RCC 7860 (cell line): ENCODE measurements around the gene RAB5A.
"Not testable (repeated sequence)": the region's sequence is repeated elsewhere in the genome, so short reads cannot be mapped to it uniquely, and the experiment has no call there.

Experiments used
- DNase-seq: peaks from one replicate; pipeline ENCODE4 v3.0.0-alpha.2; 2015; ENCODE audit warnings: low spot score
- FAIRE-seq: peaks from 2 replicates; lab custom pipeline; 2012; peaks lifted over from hg19 to GRCh38; lab: Jason Lieb, UNC

Gene RAB5A

DNA sequence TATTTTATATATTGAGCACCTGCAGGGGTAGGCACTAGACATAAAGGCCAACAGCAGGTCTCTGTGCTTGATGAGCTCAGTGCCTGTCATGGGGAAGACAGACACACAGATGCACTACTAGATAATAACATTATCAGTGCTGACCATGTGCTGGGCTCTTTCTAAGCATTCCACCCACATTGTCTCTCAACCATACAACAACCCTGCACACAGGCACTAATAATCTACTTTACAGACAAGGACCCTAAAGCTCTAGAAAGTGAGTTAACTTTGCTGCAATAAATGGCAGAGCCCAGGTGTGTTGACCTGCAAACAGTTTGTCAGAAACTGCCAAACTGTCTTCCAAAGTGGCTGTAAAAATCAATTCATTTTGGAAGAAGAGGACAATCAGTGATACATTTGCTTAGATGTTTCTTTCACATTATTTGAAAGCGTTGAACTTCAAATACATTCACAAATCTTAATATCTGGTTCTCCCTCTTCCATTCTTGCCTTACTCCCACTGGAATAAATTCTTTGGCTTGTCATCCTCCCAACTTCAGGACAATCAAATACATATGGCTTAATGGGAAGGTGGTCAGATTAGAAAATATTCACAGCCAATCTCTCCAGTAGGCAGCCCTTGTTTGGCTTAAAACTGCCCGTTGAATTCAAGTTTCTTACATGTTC is 76.2 kb downstream of the RAB5A start:
- FAIRE-seq (no peak), DNase-seq (no peak)

DNA sequence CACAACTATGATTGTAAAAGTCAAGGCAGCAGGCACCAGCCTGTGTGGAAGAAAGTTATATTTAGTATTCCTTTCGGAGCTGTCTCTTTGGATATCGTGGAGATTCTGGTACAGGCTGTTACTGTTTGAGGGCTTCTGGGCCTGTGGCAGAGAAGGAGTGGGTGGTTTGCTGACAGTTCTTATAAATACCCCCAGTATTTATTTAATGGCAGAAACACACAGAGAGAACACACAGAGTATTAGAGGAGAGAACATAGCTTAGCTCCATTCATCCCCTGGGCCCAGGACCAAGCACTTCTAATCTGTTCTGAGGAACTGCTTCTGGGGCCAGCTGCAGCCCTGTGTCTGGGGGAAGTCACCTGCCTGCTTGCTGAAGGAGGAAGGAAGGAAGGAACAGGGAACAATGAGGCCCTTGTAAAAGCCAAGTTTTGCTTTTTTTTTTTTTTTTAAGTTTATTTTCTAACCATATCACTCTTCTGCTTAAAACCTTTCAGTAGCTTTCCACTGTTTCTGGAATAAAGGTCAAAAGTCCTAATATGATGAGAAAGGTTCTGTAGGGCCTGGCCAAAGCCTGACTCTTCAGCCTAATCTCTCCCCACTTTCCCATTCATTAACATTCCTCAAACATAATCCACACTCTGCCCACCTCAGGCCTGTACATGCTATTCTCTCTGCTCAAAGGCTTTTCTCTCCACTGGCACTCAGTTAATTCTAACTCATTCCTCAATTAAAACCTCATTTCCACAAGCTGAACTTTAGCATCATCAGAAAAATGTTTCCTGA is 76.9 kb downstream of the RAB5A start:
- no peak for DNase-seq
- FAIRE-seq, result no peak

DNA sequence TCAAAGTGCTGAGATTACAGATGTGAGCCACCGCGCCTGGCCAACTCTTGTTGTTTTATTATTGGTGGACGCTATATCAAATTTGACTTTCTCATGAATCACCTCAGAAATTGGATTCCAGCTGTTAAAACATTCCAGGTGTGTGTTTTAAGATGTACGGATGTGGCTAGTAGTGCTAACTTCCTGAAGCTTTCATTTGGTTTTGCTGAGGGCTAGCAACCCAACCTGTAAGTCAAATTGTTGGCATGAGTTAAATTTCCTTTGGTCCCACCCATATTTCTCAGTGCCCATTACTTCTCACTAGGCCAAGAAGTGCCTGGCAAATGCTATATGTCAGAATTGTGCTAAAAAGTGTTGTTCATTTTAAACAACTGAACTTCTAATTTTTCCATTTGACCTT is 80.2 kb downstream of the RAB5A start:
- DNase-seq (no peak), FAIRE-seq (no peak)

DNA sequence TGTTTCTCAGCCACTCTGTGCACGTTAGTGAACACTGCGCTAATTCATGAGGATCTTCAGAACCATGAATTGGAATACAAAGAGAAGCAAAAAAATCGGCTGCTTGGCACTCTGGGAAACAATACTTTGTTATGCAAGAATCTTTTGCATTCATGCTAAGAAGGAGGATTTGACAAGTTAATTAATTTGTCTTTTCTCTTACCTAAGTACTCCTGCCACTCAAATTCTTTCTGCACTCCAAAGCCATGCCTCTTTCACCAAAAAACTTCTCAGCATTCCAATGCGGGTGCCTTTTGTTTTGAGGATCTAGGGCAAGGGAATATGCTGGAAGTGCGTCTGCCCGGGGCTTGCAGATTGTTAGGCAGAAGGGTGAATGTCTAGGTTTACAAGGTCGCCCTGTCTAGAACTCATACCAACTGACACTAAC is 82.0 kb downstream of the RAB5A start:
- FAIRE-seq (no peak), DNase-seq (no peak)

DNA sequence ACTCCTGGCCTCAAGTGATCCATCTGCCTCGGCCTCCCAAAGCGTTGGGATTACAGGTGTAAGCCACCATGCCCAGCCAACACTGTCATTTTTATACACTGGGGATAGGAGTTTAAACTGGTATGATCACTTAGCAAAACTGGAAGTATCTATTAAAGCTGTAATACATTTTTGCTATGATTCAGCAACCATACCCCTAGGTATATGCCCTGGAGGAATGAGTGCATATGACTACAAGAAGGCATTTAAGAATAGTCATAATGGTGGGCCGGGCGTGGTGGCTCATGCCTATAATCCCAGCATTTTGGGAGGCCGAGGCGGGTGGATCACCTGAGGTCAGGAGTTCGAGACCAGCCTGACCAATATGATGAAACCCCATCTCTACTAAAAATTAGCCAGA is 85.0 kb downstream of the RAB5A start:
- not testable (repeated sequence) for FAIRE-seq, DNase-seq
